Activated T-cell treated with anti-CD3 and anti-CD28 coated beads for 4 hours (primary cell): ENCODE data around the gene HCRT.
"Not testable (repeated sequence)": the region's sequence is repeated elsewhere in the genome, so short reads cannot be mapped to it uniquely, and the experiment has no call there.

Source experiments
- DNase-seq: peaks from one replicate; pipeline ENCODE4 v3.0.0-alpha.2; 2020

HCRT gene

GRCh38 chr17:42179335-42179734 is 5.9 kb downstream of the HCRT start:
- DNase-seq = no peak

DNA sequence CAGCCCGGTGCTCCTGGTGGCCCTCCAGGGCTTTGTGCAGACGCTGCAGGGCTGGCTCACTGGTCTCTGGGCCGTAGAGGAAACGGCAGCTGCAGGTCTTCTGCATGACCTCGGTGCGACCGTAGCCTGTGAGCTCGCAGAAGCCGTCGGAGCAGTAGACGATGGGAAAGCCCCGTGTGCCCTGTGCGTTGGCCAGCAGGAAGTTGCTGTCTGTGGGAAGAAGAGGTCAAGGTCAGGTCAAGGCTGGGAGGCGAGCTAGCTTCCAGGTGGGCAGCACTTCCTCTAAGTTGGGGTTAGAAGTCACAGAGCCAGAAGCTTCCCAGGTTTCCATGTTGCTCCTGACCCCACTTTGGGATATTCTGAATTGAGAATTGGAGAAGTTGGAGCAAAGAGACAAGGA is 6.4 kb downstream of the HCRT start:
- no peak for DNase-seq

GRCh38 chr17:42177684-42178083 is 7.6 kb downstream of the HCRT start:
- DNase-seq = no peak

GRCh38 chr17:42174126-42174783 is 11.0 kb downstream of the HCRT start:
- DNase-seq = no peak

DNA sequence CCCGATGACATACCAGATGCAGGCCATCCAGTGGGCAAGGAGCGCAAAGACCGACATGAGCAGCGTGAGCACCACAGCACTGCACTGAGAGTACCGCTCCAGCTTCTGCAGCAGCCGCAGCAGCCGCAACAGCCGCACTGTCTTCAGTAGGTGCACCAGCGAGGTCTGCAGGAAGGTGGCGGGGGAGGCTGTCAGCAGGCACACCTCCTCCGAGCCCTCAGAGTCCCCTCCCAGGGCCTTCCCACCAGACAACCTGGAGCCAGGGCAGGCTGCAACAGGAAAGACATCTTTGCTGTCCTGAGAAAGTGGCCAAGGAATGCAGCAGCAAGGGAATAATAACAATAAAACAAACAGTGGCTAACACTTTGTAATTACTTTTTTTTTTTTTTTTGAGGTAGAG is 13.4 kb downstream of the HCRT start:
- DNase-seq = no peak

GRCh38 chr17:42169351-42169750 is 15.9 kb downstream of the HCRT start:
- DNase-seq = no peak

- no peak for DNase-seq
Measured at GRCh38 chr17:42167807-42168206, 17.4 kb downstream of the HCRT start.

DNA sequence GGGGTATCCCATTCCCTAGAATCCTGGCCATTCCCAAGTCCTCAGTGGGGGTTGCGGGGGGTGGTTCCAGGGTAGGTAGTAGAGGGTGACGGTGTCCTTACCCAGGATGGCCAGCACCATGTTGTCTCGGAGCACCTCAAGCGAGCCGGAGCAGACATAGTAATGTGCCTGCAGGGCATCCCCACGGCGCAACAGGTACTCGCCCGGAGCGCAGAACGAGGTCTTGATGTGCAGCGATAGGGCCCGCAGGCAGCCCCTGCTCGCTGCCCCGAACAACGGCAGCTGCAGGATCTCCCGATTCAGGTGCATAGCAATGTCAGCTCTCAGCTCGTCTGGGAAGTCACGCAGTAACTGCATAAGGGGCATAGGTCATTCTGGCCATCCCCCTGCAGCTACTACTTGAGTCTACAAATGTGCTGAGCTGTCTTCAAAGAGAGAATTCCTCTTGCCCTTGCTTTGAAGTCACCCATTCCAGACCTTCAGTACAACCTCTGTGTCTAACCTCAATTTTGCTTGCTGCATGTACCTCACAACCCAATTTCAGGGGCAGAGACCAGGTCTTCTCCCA is 19.0 kb downstream of the HCRT start:
- no peak for DNase-seq

DNA sequence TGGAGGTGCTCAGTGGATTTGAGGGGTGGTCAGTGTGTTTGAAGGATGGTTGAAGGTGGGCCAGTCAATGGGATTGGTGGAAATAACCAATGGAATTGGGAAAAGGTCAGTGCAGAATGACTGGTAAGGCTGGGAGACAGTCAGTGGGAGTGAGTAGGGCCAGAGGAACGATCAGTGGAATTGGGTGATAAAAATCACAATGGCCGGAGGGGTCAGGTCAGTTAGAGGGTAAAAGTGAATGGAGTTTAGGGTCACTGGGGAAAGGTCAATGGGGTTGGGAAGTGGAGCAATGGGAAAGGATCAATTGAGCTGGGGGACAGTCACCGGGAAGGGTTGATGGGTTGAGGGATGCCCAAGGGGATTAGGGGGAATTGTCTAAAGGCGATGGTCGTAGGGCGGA is 19.5 kb downstream of the HCRT start:
- DNase-seq = no peak

DNA sequence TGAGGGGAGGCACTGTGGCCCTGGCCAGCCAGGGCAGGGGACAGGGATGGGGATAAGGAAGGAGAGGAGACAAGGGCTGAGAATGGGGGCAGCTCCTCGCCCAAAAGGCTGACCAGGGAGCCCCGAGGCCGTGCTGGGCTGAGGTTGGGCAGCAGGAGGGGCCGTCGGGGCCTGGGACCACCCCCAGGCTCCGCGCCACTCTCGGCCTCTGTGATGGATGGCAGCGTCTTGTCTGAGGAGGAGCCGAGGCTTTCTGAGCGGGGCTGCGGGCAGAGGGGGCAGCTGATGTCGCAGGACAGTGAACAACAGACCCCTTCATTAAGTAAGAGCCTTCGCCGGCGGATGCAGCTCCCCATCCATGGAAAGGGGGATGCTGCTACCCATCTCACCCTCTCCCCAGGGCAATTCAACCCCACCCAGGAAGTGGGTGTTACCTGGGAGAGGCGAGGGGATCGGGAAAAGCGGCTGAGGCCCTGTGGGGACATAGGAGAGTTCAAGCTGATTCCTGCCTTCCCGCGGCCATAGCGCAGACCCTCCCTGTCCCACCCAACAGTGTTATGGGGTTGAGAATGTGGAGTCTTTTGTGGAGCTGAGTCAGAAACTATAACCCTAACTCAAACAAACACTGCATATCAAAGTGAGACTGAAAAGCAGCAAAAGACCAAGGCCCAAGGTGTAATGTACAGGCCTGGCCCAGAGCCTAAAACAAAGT is 21.4 kb downstream of the HCRT start:
- no peak for DNase-seq

- no peak for DNase-seq
Measured at GRCh38 chr17:42163113-42163512, 22.1 kb downstream of the HCRT start.

DNA sequence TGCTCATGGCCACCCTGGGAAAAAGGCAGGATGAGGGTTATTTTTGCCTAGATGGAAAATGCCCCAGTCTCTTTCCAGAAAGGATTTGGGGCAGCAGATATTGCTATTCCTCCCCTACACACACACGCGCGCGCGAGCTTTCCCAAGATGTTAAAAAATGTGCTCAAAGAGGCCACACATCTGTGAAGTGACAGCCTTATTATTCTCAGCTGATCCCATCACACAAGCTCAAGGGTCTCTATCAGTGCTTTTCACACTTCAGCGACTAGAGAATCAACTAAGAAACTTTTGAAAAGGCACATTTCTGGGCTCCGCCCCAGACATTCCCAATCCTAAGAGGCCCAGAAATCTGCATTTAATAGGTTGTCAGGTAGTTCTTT is 24.7 kb downstream of the HCRT start:
- DNase-seq = no peak

GRCh38 chr17:42159796-42160530 is 25.3 kb downstream of the HCRT start:
- DNase-seq = no peak

DNA sequence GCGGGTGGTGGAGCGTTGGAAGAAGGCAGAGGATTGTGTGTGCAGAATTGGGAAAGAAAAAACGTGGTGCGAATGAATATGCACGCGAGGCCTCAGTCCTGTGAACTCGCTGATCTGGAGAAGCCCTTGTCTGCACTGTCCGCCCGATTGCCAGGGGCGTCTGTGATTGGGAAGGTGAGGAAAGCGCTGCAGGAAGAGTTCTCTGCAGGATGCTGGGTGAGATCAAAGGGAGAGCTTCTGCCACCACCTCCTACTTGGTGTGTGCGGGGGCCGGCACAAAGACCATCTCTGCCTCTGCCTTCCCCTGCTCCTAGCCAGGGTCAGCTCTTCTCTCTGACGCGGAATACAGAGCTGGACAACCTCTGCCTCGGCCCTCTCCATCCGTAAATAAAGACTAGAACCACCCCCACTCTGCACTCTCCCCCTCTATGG is 29.6 kb downstream of the HCRT start:
- DNase-seq = no peak

DNA sequence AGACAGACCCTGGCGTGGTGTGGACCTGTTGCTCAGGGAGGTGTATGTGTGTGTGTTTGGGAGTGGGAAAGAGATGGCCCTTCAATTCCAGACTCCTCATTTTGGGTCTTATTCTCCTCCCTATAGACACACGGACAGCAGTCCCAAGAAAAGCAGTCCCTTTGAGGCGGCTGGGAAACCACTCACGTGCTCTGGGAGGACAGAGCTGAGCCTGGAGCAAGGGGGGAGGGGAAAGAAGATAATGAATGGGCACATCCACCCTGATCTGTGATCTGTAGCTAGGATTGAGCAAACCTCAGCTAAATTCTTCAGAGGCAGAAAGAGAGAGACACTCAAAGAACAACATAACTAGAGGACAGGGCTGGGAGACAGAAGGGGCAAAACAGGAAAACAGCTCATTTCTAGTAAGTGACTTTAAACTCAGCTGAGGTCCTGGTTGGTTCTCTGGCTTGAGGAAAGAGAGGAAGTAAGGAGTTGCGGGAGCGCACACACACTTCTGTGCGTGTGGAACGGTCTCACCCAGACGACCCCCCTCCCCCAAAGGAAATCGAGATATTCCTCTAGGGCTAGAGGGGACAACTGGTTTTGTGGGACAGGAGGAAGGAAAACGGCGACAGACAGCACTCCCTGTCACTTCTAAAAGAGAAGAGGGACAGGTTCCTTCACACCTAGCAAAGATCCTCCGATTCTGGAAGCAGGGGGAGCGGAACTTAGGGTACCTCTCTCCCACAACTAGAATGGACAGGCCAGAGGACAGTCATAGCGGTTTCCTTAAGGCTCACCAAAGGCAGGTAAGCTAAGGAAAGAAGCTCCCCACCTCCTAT is 31.1 kb downstream of the HCRT start:
- DNase-seq = no peak

GRCh38 chr17:42146911-42147607 is 38.2 kb downstream of the HCRT start:
- no peak for DNase-seq

GRCh38 chr17:42143138-42143537 is 42.1 kb downstream of the HCRT start:
- not testable (repeated sequence) for DNase-seq

DNA sequence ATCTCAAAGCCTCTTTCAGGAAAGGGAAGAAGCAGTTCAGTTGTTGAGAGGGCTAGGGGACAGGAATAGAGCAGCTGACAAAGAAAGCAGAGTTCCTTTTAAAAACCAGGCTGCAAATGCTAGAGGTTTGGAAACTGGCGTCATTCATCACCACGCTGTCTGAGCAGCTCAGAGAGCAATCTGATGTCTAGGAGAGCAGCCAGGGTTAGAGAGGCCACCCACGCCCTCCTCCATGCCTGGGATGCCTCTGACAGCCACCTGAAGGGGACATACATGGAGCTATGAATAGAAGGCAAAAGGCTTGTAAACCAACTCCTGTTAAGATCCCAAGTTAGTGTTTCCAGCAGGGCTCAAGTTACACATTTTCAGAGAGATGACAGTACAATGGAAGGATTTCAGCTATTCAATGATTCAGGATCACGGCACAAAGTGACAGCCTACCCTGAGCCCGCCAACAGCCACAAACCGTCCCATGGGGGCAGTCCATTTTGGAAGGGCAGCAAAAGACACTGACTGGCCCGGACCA is 42.8 kb downstream of the HCRT start:
- no peak for DNase-seq

DNA sequence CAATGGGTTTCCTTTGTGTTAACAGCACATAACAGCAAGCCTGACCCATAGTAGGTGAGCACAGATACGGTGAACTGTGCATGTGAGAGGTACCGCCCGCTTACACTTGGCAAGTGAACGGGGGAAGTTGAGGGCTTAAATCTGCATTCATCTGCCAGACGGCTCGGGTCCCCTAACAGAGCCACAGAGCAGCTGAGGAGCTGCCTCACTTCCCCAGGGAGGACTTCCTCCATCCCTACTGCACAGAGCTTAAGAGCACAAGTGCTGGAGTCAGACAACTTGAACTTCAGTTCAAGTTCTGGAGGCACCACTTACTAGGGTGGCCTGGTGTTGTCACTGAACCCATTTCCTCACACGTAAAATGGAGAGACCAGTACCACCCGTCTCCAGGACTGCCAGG is 43.9 kb downstream of the HCRT start:
- no peak for DNase-seq

- DNase-seq = not testable (repeated sequence)
Measured at GRCh38 chr17:42140690-42141089, 44.6 kb downstream of the HCRT start.

DNA sequence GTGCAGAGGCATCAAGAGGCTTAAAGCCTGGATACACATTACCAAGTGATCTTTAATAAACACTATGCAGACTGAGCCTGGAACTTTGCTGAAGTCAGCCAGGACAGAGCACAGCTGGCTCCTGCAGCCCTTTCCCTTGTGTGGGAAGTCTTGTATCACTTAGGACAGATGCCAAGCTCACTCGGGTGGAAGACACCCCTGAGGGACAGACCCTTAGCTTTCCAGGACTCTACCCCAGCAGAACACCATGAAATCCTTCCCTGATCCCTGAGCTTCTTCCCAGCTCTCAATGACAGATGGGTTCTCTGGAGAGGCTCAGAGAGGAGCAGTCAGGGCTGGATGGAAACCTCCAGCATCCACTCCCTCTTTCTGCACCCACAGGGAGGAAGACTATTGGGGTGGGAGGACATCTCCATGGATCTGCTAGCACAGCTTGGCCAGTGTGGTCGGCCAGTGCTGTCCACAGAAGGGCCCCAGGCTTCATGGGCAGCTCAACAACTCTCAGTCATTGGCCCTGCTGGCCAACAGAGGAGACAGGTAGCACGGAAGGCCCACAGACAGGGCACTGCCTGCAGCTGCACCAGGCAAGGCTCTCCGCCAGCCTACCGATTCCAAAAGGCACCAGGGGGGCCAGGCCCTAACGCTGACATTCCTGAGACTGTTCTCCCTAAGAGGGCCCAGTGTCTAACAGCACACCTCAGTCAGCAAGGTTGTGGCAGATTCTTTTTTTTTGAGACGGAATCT is 46.3 kb downstream of the HCRT start:
- no peak for DNase-seq
